Endometrium (tissue), 2 donors: ENCODE measurements around the gene ERRFI1.
"Not testable (repeated sequence)": the region's sequence is repeated elsewhere in the genome, so short reads cannot be mapped to it uniquely, and the experiment has no call there.

ENCODE experiments used
- FAIRE-seq: peaks from 2 replicates; lab custom pipeline; 2012; peaks lifted over from hg19 to GRCh38; lab: Jason Lieb, UNC
- donor health status: control.
- donor health status: control.

ERRFI1 gene

GRCh38 chr1:8026153-8026975, at the start of gene ERRFI1:
TSS of gene ERRFI1 (minus strand) at chr1:8026309. CDS start at chr1:8015619, 10,690 bp downstream.
- no peak for FAIRE-seq

GRCh38 chr1:8075511-8076051, 49.5 kb upstream of the ERRFI1 start:
- FAIRE-seq: no peak

GRCh38 chr1:8073112-8073855, 47.2 kb upstream of the ERRFI1 start:
- no peak for FAIRE-seq

GRCh38 chr1:8070381-8070811, 44.3 kb upstream of the ERRFI1 start:
- FAIRE-seq: no peak

- FAIRE-seq: not testable (repeated sequence)
Observed at GRCh38 chr1:8069614-8070320, 43.7 kb upstream of the ERRFI1 start.

GRCh38 chr1:8065369-8065768, 39.3 kb upstream of the ERRFI1 start:
- FAIRE-seq: no peak

GRCh38 chr1:8063298-8064036, 37.4 kb upstream of the ERRFI1 start:
- no peak for FAIRE-seq

GRCh38 chr1:8062861-8063260, 36.8 kb upstream of the ERRFI1 start:
- no peak for FAIRE-seq

GRCh38 chr1:8061673-8062386, 35.7 kb upstream of the ERRFI1 start:
- no peak for FAIRE-seq

- no peak for FAIRE-seq
Observed at GRCh38 chr1:8061210-8061609, 35.1 kb upstream of the ERRFI1 start.

GRCh38 chr1:8059161-8059622, 33.1 kb upstream of the ERRFI1 start:
- no peak for FAIRE-seq

- not testable (repeated sequence) for FAIRE-seq
Observed at GRCh38 chr1:8057779-8058178, 31.7 kb upstream of the ERRFI1 start.

GRCh38 chr1:8055973-8056372, 29.9 kb upstream of the ERRFI1 start:
- FAIRE-seq: no peak

- FAIRE-seq: no peak
Observed at GRCh38 chr1:8053878-8054567, 27.9 kb upstream of the ERRFI1 start.

- no peak for FAIRE-seq
Observed at GRCh38 chr1:8051650-8052049, 25.5 kb upstream of the ERRFI1 start.

GRCh38 chr1:8049229-8049628, 23.1 kb upstream of the ERRFI1 start:
- FAIRE-seq: not testable (repeated sequence)

GRCh38 chr1:8047686-8048445, 21.8 kb upstream of the ERRFI1 start:
- FAIRE-seq: no peak

GRCh38 chr1:8047112-8047511, 21.0 kb upstream of the ERRFI1 start:
- no peak for FAIRE-seq

- FAIRE-seq: no peak
Observed at GRCh38 chr1:8046391-8046790, 20.3 kb upstream of the ERRFI1 start.

- FAIRE-seq: no peak
Observed at GRCh38 chr1:8043621-8044020, 17.5 kb upstream of the ERRFI1 start.
